Heart right ventricle (tissue), 16 donors: ENCODE data around the gene LRRC8B. TPM values are rescaled to one million over a fixed set of nuclear protein-coding genes. Genes with fewer than 3 reads are reported as not detected.

ENCODE experiments used
- ATAC-seq, 8 donors: fragments of 200-7000 bp; cut with Tn5 transposase; one replicate each; pipeline ENCODE4 v1.9.1; 2020; ENCODE audit warnings: mild to moderate bottlenecking in 8 of 8, moderate library complexity in 8 of 8, moderate number of reproducible peaks in 1 of 8
- DNase-seq, 2 donors: peaks; one replicate each; pipeline ENCODE4 v3.0.0-alpha.2; 2020
- H3K27ac ChIP-seq, 10 donors: fragments of 200-600 bp; sonication (generic) in 2 of 10; one replicate each; pipeline versions ENCODE4 v1.5.0 to v1.8.0; 2020 to 2022; ENCODE audit warnings: mild to moderate bottlenecking in 3 of 10
- H3K27me3 ChIP-seq, 7 donors: fragments of 200-600 bp; one replicate each; pipeline ENCODE4 v1.8.0; 2021 to 2022; ENCODE audit warnings: mild to moderate bottlenecking in 2 of 7
- H3K36me3 ChIP-seq, 9 donors: fragments of 200-600 bp; sonication (generic) in 1 of 9; one replicate each; pipeline versions ENCODE4 v1.5.0 to v1.8.0; 2020 to 2022; ENCODE audit warnings: mild to moderate bottlenecking in 2 of 9
- H3K4me1 ChIP-seq, 9 donors: fragments of 200-600 bp; sonication (generic) in 1 of 9; one replicate each; pipeline versions ENCODE4 v1.5.0 to v1.8.0; 2020 to 2022; ENCODE audit warnings: mild to moderate bottlenecking in 4 of 9
- H3K4me3 ChIP-seq, 10 donors: fragments of 200-600 bp; sonication (generic) in 2 of 10; one replicate each; pipeline versions ENCODE4 v1.5.0 to v1.8.0; 2020 to 2022; ENCODE audit warnings: mild to moderate bottlenecking in 7 of 10, moderate library complexity in 2 of 10
- H3K9me3 ChIP-seq, 11 donors: fragments of 200-600 bp in 10 of 11; sonication (generic) in 2 of 11; one replicate each; pipeline versions ENCODE4 v1.5.0 to v1.8.0; 2013 to 2022; ENCODE audit warnings: mild to moderate bottlenecking in 2 of 11, control low read depth in 1 of 11, moderate library complexity in 1 of 11
- WGBS, 2 donors: extraction: QIAGEN DNeasy Blood & Tissue Kit; methylation state at CpG; one replicate each; pipeline ENCODE4 v1.1.7; 2013; ENCODE audit warnings: inconsistent platforms in 1 of 2; 5-methylcytosine and 5-hydroxymethylcytosine counted together
- intact Hi-C, 10 donors: fragments of 100-400 bp; cut with DNase I; formaldehyde crosslinking; loops; one replicate each; pipeline versions ENCODE4 v1.11.1 to v1.14.2; 2022
- polyA plus RNA-seq, 2 donors: library from polyadenylated mRNA; stranded (reverse); fragments of 200-250 nt; gene quantifications; one replicate each; pipeline ENCODE4 v1.2.3, GENCODE V29; 2013
- total RNA-seq, 10 donors: library from RNA; stranded (reverse); fragmentation: NEBNext Ultra II Directional in 3 of 10; extraction: Animal tissue kit (Norgen Biotek cat#: 25700) in 3 of 10; gene quantifications; one replicate each; pipeline versions ENCODE4 v1.2.1 to v1.2.4, GENCODE V29; 2021 to 2023
- TF ChIP-seq, protein P1 (sequence below), 9 donors: fragments of 200-600 bp; sonication (generic) in 2 of 9; IDR thresholded peaks; one replicate each; pipeline versions ENCODE4 v1.5.0 to v1.8.0; 2021 to 2022; ENCODE audit warnings: antibody characterized with exemption in 9 of 9, mild to moderate bottlenecking in 5 of 9, moderate library complexity in 1 of 9
- donor health status: Arrhythmogenic right ventricular cardiomyopathy.
- donor health status: ischemic (EF 13 %, LVEDD 7.1; RV severe dilation, severe dysfunction).
- donor health status: healthy with polysubstance abuse.
- donor health status: DM: no; HTN: yes; CAD: no.
- donor health status: DM: no; HTN: no; CAD: no.
- donor health status: ischemic (EF 25% LVEDD 6.9; RV normal size, moderate dysfunction).
- donor health status: ischemic (EF 25% LVEDD 5.7; RV mildly dilated, moderate dysfunction).
- donor health status: healthy.
- donor health status: DM: yes; HTN: yes; CAD: no.
- donor health status: Ischemic cardiomyopathy.
- donor health status: ischemic (EF 35%, LVEDD 5.7; RV mildly dilated, moderate dysfunction).
- donor health status: nonischemic (EF 11% LVEDD 7.7; RV severe dilation, severe dysfunction).
- donor health status: DM: yes; HTN: yes; CAD: no.
- donor health status: PGD.
- donor health status: ischemic (EF 29% LVEDD 5.4; RV normal size, mild dysfunction).
- donor health status: nonischemic (EF 23%, LVEDD 6.1; RV moderate dilation, normal function).

LRRC8B gene
- total and polyA plus RNA-seq, 12 donors: 1.7 to 6.6 (median 4.2) TPM

DNA sequence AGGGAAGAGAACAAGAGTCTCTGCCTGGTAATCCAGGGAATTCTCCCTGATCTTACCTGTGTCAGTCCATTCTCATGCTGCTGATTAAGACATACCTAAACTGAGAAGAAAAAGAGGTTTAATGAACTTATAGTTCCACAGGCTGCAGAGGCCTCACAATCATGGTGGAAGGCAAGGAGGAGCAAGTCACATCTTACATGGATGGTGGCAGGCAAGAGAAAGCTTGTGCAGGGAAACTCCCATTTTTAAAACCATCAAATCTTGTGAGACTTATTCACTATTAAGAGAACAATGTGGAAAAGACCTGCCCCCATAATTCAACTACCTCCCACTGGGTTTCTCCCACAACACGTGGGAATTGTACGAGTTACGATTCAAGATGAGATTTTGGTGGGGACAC is 34.2 kb upstream of the LRRC8B start:
- Histone ChIP-seq H3K9me3 (no peaks in the 10 kb centered on the region), H3K4me3 (no peak overlapping the region), H3K36me3 (no peaks in the 10 kb centered on the region), H3K4me1 (peaks cover 0 to 10% (median 0%) of the 10 kb centered on the region in 9 donors), H3K27ac (no peak overlapping the region), H3K27me3 (no peaks in the 10 kb centered on the region)
- WGBS, 2 donors: 73 to 79% methylated on average over 3 of the region's 3 CpGs
- intact Hi-C loops: no loop called here
- TF ChIP-seq, protein P1, sequence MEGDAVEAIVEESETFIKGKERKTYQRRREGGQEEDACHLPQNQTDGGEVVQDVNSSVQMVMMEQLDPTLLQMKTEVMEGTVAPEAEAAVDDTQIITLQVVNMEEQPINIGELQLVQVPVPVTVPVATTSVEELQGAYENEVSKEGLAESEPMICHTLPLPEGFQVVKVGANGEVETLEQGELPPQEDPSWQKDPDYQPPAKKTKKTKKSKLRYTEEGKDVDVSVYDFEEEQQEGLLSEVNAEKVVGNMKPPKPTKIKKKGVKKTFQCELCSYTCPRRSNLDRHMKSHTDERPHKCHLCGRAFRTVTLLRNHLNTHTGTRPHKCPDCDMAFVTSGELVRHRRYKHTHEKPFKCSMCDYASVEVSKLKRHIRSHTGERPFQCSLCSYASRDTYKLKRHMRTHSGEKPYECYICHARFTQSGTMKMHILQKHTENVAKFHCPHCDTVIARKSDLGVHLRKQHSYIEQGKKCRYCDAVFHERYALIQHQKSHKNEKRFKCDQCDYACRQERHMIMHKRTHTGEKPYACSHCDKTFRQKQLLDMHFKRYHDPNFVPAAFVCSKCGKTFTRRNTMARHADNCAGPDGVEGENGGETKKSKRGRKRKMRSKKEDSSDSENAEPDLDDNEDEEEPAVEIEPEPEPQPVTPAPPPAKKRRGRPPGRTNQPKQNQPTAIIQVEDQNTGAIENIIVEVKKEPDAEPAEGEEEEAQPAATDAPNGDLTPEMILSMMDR (IDR thresholded peaks at IDR 0.05): no peak
- no peak for DNase-seq
- ATAC-seq: no peak

DNA sequence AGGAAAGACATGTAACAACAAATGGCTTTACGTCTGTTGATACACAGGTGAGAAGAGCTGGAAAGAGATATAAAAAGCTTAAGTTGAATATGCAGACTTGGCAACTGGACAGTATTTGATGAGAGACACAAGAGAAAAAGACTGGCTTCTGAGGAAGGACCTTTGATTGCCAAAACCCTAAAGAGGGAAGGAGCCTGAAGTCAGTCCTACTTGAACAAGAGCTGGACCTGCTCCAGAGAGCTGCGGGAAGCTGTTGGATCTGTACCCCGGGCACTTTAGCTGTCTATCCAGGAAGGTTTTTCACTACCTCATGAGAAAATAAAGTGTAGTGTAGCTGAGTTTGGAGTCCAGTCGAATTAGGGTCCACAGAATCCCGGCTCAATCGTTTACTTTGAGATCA is 25.3 kb upstream of the LRRC8B start:
- intact Hi-C loops: no loop called here
- H3K4me3 ChIP-seq: no peak overlapping the region
- ATAC-seq (no peak), DNase-seq (no peak)
- no peaks in the 10 kb centered on the region for H3K36me3 ChIP-seq
- no peak overlapping the region for H3K27ac ChIP-seq
- no peaks in the 10 kb centered on the region for H3K27me3 ChIP-seq
- H3K4me1 ChIP-seq: peaks cover 0 to 5% (median 0%) of the 10 kb centered on the region in 9 donors
- no peaks in the 10 kb centered on the region for H3K9me3 ChIP-seq
- TF ChIP-seq, protein P1 (IDR thresholded peaks at IDR 0.05): no peak
- WGBS, 2 donors: 63 to 64% methylated on average over 6 of the region's 6 CpGs

DNA sequence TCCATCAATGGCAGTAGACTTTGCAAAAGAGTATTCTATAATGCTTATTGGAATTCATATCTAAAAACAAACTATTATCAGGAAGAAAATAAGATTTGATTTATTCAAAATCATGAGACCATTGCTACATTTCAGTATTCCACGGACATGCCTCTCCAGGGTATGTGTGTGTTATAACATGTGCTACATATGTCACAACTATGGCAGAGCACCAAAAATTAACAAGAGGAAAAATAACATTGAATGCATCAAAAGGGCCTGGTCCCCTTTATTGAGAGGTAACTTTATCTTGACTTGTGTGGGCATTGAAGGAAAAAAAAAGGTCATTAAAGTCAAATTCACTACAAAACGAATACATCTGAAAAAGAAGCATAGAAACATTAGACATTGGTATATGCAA is 22.6 kb upstream of the LRRC8B start:
- H3K36me3 ChIP-seq: no peaks in the 10 kb centered on the region
- peaks cover 0 to 5% (median 0%) of the 10 kb centered on the region in 9 donors for H3K4me1 ChIP-seq
- no peak for DNase-seq
- intact Hi-C loops: no loop called here
- no peak for ATAC-seq
- no peaks in the 10 kb centered on the region for H3K9me3 ChIP-seq
- peaks cover 0 to 6% (median 0%) of the 10 kb centered on the region in 7 donors for H3K27me3 ChIP-seq
- H3K27ac ChIP-seq: no peak overlapping the region
- WGBS, 2 donors: 84 to 89% methylated on average over 2 of the region's 2 CpGs
- H3K4me3 ChIP-seq: no peak overlapping the region
- TF ChIP-seq, protein P1 (IDR thresholded peaks at IDR 0.05): no peak

DNA sequence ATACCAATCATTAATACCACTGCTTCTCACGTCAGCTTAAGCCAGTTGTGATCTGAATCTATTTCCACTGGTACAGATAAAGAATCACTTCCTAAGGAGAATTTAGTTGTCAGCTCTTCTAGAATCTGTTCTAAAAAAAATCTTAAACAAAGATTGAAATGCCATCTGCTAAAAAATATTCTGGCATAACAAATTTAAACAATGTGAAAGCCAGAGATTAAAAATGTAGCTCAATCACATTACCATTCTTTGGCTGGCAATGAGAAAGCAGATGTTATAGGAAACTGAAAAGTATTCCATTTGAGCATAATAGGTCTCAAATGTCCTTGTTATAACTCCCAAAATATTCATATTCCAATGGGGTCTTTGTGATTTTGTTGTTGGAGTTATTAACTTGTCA is 21.7 kb upstream of the LRRC8B start:
- Histone ChIP-seq H3K36me3 (no peaks in the 10 kb centered on the region), H3K9me3 (no peaks in the 10 kb centered on the region), H3K27ac (no peak overlapping the region), H3K27me3 (peaks cover 0 to 6% (median 0%) of the 10 kb centered on the region in 7 donors), H3K4me3 (no peak overlapping the region), H3K4me1 (peaks cover 0 to 5% (median 0%) of the 10 kb centered on the region in 9 donors)
- DNase-seq (no peak), ATAC-seq (no peak)
- TF ChIP-seq, protein P1 (IDR thresholded peaks at IDR 0.05): no peak
- WGBS, 2 donors: 80 to 87% methylated on average over 1 of the region's 1 CpG
- intact Hi-C loops: no loop called here
